Activated naive CD4-positive, alpha-beta T cell treated with anti-CD3 and anti-CD28 coated beads, Interleukin-2, amount 50 U/mL, for 24 hours (primary cell): Measurements from ENCODE around the gene ABCC5.

ENCODE experiments used
- H3K27ac Mint-ChIP-seq: one replicate; pipeline ENCODE4 v1.8.0; 2021; ENCODE audit warnings: mild to moderate bottlenecking, mixed read lengths
- H3K27me3 Mint-ChIP-seq: one replicate; pipeline ENCODE4 v1.8.0; 2021; ENCODE audit warnings: mixed read lengths
- H3K36me3 Mint-ChIP-seq: one replicate; pipeline ENCODE4 v1.8.0; 2021; ENCODE audit warnings: mixed read lengths
- H3K4me1 Mint-ChIP-seq: one replicate; pipeline ENCODE4 v1.8.0; 2021; ENCODE audit warnings: mixed read lengths
- H3K4me3 Mint-ChIP-seq: one replicate; pipeline ENCODE4 v1.8.0; 2021; ENCODE audit warnings: mild to moderate bottlenecking, mixed read lengths
- H3K9me3 Mint-ChIP-seq: one replicate; pipeline ENCODE4 v1.8.0; 2021; ENCODE audit warnings: mixed read lengths

Gene ABCC5

GRCh38 chr3:183962807-183963206 is 54.9 kb downstream of the ABCC5 start:
- Mint-ChIP-seq H3K4me3 (no peak overlapping the region), H3K27ac (no peak overlapping the region), H3K9me3 (no peaks in the 10 kb centered on the region), H3K27me3 (no peaks in the 10 kb centered on the region), H3K4me1 (no peaks in the 10 kb centered on the region), H3K36me3 (peaks cover 11% of the 10 kb centered on the region)

GRCh38 chr3:183959214-183959613 is 58.5 kb downstream of the ABCC5 start:
- Mint-ChIP-seq H3K4me3 (no peak overlapping the region), H3K9me3 (no peaks in the 10 kb centered on the region), H3K36me3 (peaks cover 11% of the 10 kb centered on the region), H3K4me1 (no peaks in the 10 kb centered on the region), H3K27me3 (no peaks in the 10 kb centered on the region), H3K27ac (peak overlapping the region; percentile 27)

- peaks cover 8% of the 10 kb centered on the region for H3K36me3 Mint-ChIP-seq
- no peaks in the 10 kb centered on the region for H3K9me3 Mint-ChIP-seq
- no peak overlapping the region for H3K4me3 Mint-ChIP-seq
- H3K27me3 Mint-ChIP-seq: no peaks in the 10 kb centered on the region
- H3K4me1 Mint-ChIP-seq: no peaks in the 10 kb centered on the region
- H3K27ac Mint-ChIP-seq: peak overlapping the region; percentile 27
These were observed 58.9 kb downstream of the ABCC5 start for GRCh38 chr3:183958775-183959174.

- Mint-ChIP-seq H3K27ac (no peak overlapping the region), H3K36me3 (peaks cover 6% of the 10 kb centered on the region), H3K4me1 (no peaks in the 10 kb centered on the region), H3K27me3 (no peaks in the 10 kb centered on the region), H3K4me3 (no peak overlapping the region), H3K9me3 (no peaks in the 10 kb centered on the region)
These were observed 59.5 kb downstream of the ABCC5 start for GRCh38 chr3:183958226-183958625.

GRCh38 chr3:183954875-183955274 is 62.8 kb downstream of the ABCC5 start:
- no peaks in the 10 kb centered on the region for H3K4me1 Mint-ChIP-seq
- H3K9me3 Mint-ChIP-seq: no peaks in the 10 kb centered on the region
- H3K27ac Mint-ChIP-seq: no peak overlapping the region
- peaks cover 10% of the 10 kb centered on the region for H3K36me3 Mint-ChIP-seq
- H3K4me3 Mint-ChIP-seq: no peak overlapping the region
- no peaks in the 10 kb centered on the region for H3K27me3 Mint-ChIP-seq

- H3K4me1 Mint-ChIP-seq: no peaks in the 10 kb centered on the region
These were observed 64.1 kb downstream of the ABCC5 start for GRCh38 chr3:183953471-183954070.

GRCh38 chr3:183951459-183951858 is 66.2 kb downstream of the ABCC5 start:
- no peaks in the 10 kb centered on the region for H3K27me3 Mint-ChIP-seq
- H3K36me3 Mint-ChIP-seq: peaks cover 17% of the 10 kb centered on the region
- H3K27ac Mint-ChIP-seq: no peak overlapping the region
- H3K4me3 Mint-ChIP-seq: no peak overlapping the region
- no peaks in the 10 kb centered on the region for H3K9me3 Mint-ChIP-seq
- no peaks in the 10 kb centered on the region for H3K4me1 Mint-ChIP-seq

More at GRCh38 chr3:183953471-183954070, 64.1 kb downstream of the ABCC5 start:
- no peak overlapping the region for H3K27ac Mint-ChIP-seq
- H3K27me3 Mint-ChIP-seq: no peaks in the 10 kb centered on the region
- peaks cover 14% of the 10 kb centered on the region for H3K36me3 Mint-ChIP-seq
- H3K4me3 Mint-ChIP-seq: no peak overlapping the region
- no peaks in the 10 kb centered on the region for H3K9me3 Mint-ChIP-seq

GRCh38 chr3:183949690-183950089 is 68.0 kb downstream of the ABCC5 start:
- H3K36me3 Mint-ChIP-seq: peaks cover 21% of the 10 kb centered on the region

GRCh38 chr3:183946037-183946436 is 71.6 kb downstream of the ABCC5 start:
- Mint-ChIP-seq H3K9me3 (no peaks in the 10 kb centered on the region), H3K36me3 (peaks cover 22% of the 10 kb centered on the region), H3K4me1 (no peaks in the 10 kb centered on the region), H3K27ac (no peak overlapping the region), H3K4me3 (no peak overlapping the region), H3K27me3 (no peaks in the 10 kb centered on the region)

More at GRCh38 chr3:183949690-183950089, 68.0 kb downstream of the ABCC5 start:
- Mint-ChIP-seq H3K27me3 (no peaks in the 10 kb centered on the region), H3K9me3 (no peaks in the 10 kb centered on the region), H3K4me3 (no peak overlapping the region), H3K4me1 (no peaks in the 10 kb centered on the region), H3K27ac (no peak overlapping the region)

- H3K4me3 Mint-ChIP-seq: no peak overlapping the region
- peaks cover 18% of the 10 kb centered on the region for H3K36me3 Mint-ChIP-seq
- H3K4me1 Mint-ChIP-seq: no peaks in the 10 kb centered on the region
- no peaks in the 10 kb centered on the region for H3K27me3 Mint-ChIP-seq
- no peak overlapping the region for H3K27ac Mint-ChIP-seq
- H3K9me3 Mint-ChIP-seq: no peaks in the 10 kb centered on the region
These were observed 72.9 kb downstream of the ABCC5 start for GRCh38 chr3:183944775-183945174.

- Mint-ChIP-seq H3K36me3 (peaks cover 12% of the 10 kb centered on the region), H3K4me1 (no peaks in the 10 kb centered on the region), H3K9me3 (no peaks in the 10 kb centered on the region), H3K27ac (no peak overlapping the region), H3K27me3 (no peaks in the 10 kb centered on the region), H3K4me3 (no peak overlapping the region)
These were observed 73.9 kb downstream of the ABCC5 start for GRCh38 chr3:183943739-183944138.

- no peaks in the 10 kb centered on the region for H3K9me3 Mint-ChIP-seq
- H3K27ac Mint-ChIP-seq: no peak overlapping the region
- H3K4me1 Mint-ChIP-seq: no peaks in the 10 kb centered on the region
- H3K27me3 Mint-ChIP-seq: no peaks in the 10 kb centered on the region
- no peak overlapping the region for H3K4me3 Mint-ChIP-seq
- H3K36me3 Mint-ChIP-seq: peaks cover 11% of the 10 kb centered on the region
These were observed 76.5 kb downstream of the ABCC5 start for GRCh38 chr3:183941216-183941615.

GRCh38 chr3:183937601-183938286 is 79.9 kb downstream of the ABCC5 start:
- Mint-ChIP-seq H3K9me3 (no peaks in the 10 kb centered on the region), H3K27me3 (no peaks in the 10 kb centered on the region), H3K4me3 (no peak overlapping the region), H3K27ac (no peak overlapping the region), H3K4me1 (no peaks in the 10 kb centered on the region), H3K36me3 (peaks cover 12% of the 10 kb centered on the region)

GRCh38 chr3:183933160-183933559 is 84.5 kb downstream of the ABCC5 start:
- Mint-ChIP-seq H3K4me1 (no peaks in the 10 kb centered on the region), H3K4me3 (no peak overlapping the region), H3K27me3 (no peaks in the 10 kb centered on the region), H3K9me3 (no peaks in the 10 kb centered on the region), H3K27ac (no peak overlapping the region), H3K36me3 (peaks cover 9% of the 10 kb centered on the region)

GRCh38 chr3:183931881-183932280 is 85.8 kb downstream of the ABCC5 start:
- Mint-ChIP-seq H3K4me3 (no peak overlapping the region), H3K36me3 (peaks cover 6% of the 10 kb centered on the region), H3K4me1 (no peaks in the 10 kb centered on the region), H3K27ac (no peak overlapping the region), H3K27me3 (no peaks in the 10 kb centered on the region), H3K9me3 (no peaks in the 10 kb centered on the region)

GRCh38 chr3:183930086-183930485 is 87.6 kb downstream of the ABCC5 start:
- H3K4me1 Mint-ChIP-seq: no peaks in the 10 kb centered on the region
- no peak overlapping the region for H3K4me3 Mint-ChIP-seq
- H3K36me3 Mint-ChIP-seq: peaks cover 2% of the 10 kb centered on the region
- no peaks in the 10 kb centered on the region for H3K27me3 Mint-ChIP-seq
- no peak overlapping the region for H3K27ac Mint-ChIP-seq
- H3K9me3 Mint-ChIP-seq: no peaks in the 10 kb centered on the region
